Stimulated activated CD4-positive, alpha-beta T cell treated with anti-CD3 and anti-CD28 coated beads, Interleukin-15, amount 100 ng/mL, for 24 hours (primary cell): ENCODE measurements around the gene ITGB5.

Experiments
- DNase-seq: peaks from one replicate; pipeline ENCODE4 v3.0.0-alpha.2; 2020

ITGB5 gene

DNA sequence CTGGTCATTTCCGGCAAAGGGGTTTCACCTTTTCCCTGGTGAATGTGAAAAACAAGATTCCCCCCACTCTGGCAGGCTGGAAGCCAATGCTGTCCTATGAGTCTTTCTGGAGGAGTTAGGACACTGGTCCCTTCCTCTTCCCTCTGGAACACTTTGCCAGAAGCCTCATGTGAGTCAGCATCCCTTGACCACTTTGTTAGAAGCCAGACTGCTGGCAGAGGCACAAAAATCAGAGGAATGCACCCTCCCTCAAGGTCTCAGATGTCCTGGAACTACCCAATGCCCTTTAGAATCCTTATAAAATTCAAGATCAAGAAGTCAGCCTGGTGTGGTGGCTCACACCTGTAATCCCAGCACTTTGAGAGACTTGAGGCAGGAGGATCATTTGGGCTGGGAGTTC is 26.6 kb downstream of the ITGB5 start:
- DNase-seq: no peak

DNA sequence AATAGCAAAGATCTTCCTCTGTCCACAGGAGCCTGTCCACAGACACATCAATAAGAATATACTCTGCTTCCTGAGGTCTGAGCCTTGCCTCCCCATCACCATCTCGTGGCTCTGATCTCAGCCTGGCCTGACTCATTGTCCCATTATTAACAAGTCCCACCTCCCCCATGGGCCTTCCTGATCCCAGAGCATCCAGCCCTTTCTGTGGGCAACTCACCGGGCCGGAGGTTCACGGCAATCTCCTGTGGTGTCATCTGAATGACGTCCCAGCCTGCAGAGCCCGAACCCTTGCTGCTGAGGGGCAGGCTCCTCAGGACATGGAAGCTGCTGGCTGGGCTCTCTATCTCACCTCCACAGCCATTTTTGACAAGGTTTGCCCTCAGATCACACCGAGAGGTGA is 28.1 kb downstream of the ITGB5 start:
- no peak for DNase-seq

DNA sequence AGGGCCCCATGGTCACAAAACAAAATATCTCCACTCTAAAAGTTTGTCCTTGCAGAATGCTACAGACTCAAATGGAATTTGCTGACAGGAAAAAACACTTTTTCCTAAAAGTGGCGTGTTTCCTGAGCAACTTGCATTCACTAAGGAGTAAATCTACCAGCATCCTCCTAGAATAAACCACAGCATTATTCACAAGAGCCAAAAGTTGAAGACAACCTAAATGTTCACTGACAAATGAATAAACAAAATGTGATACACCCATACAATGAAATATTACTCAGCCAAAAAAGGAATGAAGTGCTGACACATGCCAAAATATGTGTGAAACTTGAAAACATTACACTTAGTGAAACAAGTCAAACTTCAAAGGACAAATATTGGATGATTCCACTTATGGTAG is 28.9 kb downstream of the ITGB5 start:
- DNase-seq: no peak

DNA sequence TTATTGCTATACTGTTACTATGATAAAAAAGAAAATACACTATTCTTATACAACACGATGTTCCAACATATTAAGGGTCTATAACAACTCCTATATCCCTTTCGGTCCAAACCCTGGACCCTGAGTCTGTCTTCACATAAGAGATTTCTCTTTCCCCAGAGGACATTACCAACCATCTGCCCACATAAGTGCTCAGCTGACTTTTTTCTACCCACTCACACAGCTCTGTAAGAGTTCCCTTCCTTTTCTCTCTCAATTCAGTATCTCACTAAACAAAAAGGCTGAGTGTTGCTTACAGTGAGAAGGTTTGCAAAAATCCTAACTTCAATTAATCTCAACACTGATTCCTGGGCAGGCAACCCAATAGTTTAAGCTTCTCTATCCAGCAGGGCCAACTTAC is 30.5 kb downstream of the ITGB5 start:
- no peak for DNase-seq

DNA sequence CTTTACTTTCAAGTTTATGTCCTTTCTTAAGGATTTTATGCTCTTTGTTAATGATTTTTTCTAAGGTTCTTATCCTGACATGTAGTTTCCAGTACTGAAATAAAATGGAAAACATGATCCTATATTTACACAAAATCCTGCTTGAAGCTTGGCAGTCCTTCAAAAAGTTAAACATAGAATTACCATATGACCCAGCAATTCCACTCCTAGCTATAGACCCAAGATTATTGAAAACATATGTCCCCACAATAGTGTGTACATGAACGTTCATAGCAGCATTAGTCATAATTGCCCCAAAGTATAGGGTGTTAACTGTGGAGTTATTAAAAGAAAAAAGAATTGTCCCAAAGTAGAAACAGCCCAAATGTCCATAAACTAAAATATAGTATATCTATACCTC is 33.2 kb downstream of the ITGB5 start:
- no peak for DNase-seq

DNA sequence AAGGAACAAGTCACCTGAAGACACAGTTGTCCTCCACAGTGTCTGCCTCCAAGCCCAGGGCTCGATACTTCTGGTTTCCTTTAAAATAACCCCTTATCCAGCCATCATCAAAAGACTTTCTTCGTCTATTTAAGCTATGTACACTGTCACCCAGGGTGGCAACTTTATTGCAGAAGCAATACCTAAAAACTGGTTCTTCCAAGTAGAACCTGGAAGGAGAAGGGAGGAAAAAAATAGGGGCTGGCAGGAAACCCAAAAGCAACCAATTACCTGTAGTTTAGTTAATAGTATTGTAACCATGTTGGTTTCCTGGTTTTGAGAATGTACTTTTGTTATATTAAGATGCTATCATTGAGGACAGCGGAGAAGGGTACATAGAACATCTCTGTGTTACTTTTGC is 33.7 kb downstream of the ITGB5 start:
- no peak for DNase-seq

DNA sequence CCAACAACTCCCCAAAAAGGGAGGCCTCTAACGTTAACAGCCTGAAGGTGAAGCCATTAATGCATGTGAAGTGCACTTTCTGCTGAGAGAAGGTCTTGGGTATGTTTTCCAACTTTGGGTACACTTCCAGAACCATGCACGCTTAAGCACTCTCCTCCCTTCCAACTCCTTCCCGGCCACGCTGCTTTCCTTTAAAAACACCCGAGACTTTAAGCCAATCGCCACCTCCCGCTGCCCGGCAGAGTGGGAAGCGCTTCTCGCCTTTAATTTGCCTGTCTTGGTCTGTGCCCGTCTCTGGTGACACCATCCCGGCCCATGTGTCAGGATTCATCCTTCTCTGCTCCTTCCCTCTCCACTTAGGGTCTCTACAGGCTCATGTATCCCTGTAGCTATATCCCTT is 35.3 kb downstream of the ITGB5 start:
- DNase-seq: no peak

DNA sequence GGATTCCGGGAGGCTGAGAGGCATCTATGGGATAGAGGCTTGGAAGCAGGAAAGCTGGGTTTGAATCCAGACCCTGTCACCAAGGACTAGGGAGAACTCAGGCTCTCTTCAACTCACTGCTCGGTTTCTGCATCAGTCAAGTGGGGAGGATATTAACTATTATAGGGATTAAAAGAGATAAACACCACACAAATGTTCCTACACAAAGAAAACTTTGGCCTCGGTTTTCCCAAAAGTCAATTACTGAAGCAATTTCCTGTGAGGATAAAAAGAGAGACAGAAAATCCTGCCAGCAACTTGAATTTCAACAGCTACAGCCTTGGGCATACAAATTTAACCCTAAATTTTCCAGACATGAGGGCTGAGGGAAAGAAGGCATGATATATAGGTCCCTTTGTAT is 36.0 kb downstream of the ITGB5 start:
- no peak for DNase-seq

DNA sequence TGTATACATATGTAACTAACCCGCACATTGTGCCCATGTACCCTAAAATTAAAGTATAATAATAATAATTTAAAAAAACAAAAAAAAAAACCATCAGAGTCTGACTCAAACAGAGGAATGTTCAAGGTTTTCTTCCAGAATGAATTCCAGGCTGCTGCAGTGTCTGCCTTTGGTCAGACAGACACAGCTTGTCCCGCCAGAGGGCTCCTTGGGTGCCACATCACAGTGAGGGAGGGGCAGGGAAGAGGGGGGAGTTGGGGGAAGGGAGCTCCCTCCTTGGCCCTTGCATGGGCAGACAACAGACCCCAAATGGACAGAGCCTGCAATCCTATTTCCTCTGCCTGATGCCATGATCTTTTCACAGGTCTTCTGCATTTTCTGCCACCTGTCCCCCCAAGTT is 36.5 kb downstream of the ITGB5 start:
- DNase-seq: no peak

DNA sequence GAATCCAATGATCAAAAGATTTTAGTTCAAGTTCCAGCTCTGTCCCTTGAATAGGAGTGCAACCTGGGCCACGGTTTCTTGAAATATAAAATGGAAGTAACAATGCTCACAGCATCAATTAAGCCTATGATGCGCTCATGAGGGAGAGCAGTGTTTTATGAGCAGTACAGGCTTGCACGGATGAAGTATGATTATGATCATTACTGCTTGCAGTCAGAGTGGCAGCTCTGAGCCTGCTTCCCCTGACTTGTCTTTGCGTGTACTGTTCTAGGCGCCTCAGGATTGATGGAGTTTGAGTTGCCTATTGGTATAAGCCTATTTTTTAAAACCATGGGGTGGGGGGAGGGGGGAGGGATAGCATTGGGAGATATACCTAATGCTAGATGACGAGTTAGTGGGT is 37.0 kb downstream of the ITGB5 start:
- no peak for DNase-seq

DNA sequence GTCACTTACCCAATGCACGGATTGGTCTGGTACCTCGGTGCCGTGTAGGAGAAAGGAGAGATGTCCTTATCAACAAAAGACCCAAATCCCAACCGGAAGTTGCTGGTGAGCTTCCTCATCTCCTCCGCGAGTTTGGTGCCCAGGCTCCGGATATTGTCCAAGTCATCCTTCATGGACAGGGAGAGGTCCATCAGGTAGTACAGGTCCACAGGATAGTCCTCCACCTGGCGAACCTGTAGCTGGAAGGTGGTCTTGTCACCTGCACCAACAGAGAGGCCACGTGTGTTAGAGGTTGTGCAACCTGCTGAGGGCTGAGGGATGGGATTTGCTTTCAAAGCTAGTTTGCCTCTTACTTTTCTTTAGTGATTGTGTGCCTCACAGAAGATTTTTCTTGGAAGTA is 38.9 kb downstream of the ITGB5 start:
- DNase-seq: no peak

DNA sequence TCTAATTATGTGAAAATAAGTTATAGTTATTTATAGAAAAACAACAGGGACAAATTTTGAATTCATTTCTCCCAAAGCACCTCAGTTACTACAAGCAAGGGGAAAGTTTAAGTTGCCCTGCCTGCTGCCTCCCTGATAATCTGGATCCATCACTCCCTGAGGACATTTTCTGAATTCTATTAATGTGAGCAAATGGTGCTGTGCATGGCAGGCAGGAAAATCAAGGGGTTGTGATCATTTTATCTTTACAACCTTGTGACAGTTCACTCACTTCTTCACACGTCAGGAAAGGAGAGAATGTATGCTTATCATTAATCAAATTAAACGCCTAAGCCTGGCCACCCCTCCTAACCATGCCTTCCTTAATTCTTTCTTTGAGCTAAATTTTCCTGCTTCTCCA is 39.3 kb downstream of the ITGB5 start:
- DNase-seq: no peak

DNA sequence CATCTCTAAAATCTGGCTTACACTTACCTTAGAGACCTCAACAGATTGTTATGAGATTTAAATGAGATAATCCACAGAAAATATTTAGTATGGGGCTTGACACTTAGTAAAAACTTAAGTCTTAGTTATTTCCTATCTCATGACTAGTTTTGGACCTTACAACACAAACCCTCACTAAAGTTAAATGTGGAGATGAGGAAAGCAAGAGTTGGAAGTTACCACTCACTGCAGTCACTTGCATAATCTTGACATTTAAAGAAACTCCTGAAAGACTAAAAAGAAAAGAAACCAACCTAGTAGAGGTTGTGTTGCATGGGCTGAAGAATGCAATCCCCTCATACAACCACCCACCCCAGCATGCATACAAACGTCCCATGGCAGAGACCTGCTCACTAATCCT is 40.1 kb downstream of the ITGB5 start:
- no peak for DNase-seq

DNA sequence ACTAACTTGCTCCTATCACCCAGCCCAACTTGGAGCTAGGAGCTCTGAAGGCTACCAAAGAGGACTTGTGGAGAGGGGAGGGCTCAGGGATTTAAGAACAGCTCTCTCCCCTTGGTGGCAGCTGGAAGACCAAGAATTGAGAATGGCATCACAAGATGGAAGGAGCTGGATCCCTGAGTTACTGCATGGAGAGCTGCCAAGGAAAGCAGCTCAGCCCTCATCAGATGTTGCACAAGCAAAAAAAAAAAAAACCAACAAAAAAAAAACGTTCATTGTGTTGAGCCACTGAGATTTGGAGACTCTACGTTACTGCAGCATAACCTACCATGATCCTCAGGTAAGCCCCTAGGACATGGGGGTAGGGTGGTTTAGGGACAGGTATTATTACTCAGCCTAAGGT is 41.0 kb downstream of the ITGB5 start:
- DNase-seq: no peak

DNA sequence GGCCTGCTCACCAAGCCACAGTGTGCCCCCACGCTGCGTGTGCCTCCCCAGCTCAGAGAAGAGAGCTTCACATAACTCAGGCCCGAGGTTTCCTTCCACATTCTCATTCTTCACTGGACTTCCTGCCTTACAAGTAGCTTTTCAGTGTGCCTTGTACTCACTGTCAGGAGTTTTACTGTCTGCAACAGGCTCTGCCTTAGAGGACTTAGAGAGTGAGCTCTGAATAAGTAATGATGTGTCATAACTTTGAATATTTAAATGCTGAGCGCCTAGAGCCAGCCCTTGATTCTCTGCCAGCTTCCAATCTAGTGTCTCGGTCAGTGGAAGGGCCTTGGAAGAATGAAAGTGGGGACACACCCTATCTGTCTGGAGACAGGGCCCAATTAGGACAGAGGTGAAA is 41.8 kb downstream of the ITGB5 start:
- no peak for DNase-seq

DNA sequence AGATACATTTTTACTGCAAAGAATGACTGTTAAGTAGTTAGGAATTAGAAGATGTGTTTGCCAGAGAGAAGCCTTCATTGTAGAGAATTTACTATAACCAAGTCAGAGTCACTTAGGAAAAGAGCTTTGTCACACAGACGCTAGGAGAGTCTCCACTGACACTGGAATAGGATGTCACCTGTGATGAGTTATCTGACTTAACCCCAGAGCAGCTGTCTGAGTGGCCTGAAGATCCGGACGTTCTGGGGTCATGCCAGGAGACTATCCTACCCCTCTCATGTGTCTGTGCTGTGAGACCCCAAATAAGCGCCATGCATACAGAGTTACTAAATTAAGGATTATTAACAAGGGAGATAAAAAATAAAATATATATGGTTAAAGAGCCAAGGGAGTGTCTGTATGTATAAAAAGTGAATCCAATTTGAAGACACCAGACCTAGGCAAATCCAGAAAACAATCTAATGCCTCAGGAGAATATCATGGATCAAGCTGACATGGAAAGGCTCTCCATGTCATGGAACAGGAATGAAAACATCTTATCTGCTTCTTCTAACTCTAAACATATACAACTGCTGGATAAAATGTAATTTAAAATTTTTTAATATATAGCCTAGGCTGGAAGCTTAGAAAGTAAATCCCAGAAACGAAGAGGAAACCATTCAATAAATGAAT is 43.5 kb downstream of the ITGB5 start:
- DNase-seq: no peak

DNA sequence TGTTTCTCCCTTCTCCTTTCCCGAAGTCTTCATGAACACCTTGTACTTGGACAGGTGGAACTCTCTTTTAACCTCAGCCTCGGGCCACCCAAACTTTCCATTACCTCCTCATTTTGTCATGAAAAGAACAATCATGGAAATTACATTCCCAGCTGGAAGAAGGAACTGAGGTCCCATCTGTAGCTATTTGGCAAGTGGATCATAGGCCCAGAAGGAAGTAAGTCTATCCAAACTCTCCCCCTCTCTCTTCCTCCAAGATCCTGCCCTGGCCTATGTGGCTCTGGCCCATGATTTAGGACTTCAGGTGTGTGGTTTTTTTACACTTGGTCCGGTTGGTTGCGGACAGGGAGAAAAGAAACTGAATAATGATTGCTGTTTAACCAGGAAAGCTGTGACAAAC is 44.1 kb downstream of the ITGB5 start:
- DNase-seq: no peak

DNA sequence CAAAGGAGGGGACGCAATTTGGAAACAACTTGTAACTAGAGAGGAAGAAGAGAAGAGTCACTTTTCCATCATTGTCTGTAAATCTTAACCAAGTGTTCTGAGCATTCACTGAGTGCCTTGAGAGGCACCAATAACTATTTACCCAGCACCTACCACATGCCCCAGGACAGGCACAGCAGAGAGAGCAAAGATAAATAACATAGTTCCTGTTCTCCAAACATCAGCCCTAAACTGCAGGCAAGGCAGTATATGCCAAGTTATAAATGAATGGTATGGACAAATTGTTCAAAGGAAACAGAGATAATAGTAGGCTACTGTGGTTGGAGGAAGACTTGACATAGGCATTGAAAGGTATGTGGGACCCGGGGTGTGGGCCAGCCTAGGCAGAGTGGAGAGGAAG is 45.6 kb downstream of the ITGB5 start:
- DNase-seq: no peak

DNA sequence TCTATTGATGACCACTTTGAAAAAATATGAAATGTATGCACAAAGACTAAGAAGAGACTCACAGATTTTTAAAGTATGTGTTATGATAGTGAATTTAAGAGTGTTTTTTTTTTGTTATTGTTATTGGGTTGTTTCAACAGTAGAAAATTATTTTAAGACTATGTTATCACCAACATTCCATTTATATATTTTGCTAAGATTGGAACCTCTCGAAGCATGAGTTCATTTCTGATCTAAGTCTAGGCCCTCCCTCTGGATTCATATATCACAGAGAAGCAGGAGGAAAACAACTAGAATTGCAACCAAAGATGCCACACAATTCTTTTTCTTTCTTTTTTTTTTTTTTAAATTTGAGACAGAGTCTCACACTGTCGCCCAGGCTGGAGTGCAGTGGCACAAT is 46.8 kb downstream of the ITGB5 start:
- DNase-seq: no peak

DNA sequence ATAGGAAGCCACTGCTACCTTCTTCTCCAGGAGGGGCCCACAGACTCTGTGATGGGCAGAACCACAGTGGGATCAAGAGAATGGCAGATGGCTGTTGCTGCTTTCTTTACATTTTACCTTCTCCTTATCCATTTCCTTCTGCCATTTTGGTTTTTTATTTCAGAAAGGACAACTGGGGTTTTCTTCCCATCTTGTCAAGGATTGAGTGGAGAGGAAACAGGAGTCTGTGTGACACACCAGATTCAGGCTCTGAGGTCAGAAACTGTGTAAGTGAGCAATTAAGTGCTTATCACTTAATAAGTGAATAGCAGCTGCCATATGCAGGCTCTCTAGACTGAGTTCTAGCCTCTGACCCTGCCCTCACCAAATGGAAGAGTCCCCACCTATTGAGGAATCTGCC is 47.3 kb downstream of the ITGB5 start:
- no peak for DNase-seq

DNA sequence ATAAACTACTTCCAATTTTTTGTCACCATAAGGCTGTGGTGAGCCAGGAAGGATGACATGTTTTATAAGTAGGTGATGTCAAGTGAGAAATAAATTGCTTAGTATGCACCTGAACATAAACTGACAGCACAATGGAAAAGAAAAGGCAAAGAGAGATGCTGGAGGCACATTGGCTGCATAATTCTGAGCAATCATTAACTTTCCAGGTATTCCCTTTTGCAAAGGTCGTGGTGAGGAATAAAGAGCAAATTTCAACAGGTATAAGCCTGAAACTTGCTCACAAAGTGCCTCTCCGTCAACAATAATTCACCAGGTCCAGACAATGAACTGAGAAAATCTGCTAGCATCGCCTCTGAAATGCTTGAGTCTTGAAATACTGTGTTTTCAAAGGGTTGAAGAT is 48.2 kb downstream of the ITGB5 start:
- DNase-seq: no peak

DNA sequence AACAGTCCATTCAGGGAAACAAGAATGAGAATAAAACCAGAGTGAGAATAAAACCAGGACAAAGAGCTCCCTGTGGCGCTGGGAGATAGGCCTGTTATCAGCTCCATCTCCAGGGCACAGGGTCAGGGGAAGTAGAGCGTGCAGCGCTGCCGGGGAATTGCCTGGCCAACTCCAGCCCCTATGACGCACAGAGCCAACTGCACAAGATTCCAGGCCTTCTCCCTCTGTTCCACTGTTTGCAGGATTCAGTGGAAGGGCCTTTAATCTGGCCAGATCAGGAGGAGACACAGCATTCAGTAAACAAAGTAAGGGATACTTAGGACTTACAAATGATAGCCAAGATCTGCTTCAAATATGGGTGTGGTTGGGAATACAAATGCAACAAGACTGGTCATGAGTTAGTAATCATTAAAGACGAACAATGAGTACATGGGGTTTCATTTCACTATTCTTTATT is 49.4 kb downstream of the ITGB5 start:
- no peak for DNase-seq

DNA sequence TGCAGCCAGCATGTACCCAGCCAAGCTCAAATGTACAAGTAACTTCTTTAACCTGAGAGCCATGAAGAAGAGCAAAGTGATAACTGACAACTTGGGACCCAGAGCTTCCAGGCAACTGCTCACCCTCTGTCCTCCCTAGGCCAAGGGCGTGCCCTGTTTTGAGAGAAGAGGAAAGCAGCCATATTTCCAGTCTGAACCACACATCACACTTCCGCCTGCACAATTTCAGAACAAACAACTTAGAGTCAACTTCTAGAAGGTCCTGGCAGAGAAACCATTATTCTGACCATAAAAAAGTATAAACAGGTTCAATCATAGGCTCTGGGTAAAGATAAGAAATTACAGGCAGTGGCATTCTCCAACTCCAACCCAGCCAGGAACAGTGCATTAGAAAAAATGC is 50.1 kb downstream of the ITGB5 start:
- no peak for DNase-seq

DNA sequence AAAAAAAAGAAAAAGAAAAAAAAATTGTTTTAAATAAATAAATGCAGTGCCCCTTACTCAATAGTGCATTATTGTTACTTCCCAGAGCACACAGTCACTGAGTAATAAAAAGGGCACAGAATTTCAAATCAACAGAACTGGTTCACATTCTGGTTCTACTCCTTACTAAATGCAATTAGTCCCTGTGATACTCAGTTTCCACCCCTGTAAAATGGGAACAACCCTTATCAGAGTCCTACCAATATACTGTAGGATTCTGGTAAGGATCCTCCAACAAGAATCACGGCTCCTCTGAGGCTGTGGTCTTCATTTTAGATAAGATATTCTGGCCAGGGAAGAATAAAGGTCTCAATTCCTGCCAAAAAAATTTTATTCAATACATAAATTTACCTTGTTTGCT is 50.7 kb downstream of the ITGB5 start:
- DNase-seq: no peak
